NB4 (cell line): ENCODE results near the gene INHBC.
"Not testable (repeated sequence)": the region's sequence is repeated elsewhere in the genome, so short reads cannot be mapped to it uniquely, and the experiment has no call there.

Source experiments
- DNase-seq: peaks from one replicate; pipeline ENCODE4 v3.0.0; 2010; ENCODE audit warnings: low read depth
- H3K4me3 ChIP-seq: one replicate; pipeline ENCODE4 v1.5.1; 2011; ENCODE audit warnings: mild to moderate bottlenecking, low read depth, low read length, moderate library complexity
- MYC ChIP-seq: IDR thresholded peaks from 2 replicates; pipeline ENCODE4 v1.6.1; 2011; ENCODE audit warnings: low read depth, low read length
- POLR2A ChIP-seq: IDR thresholded peaks from 2 replicates; pipeline ENCODE4 v1.6.1; 2011; ENCODE audit warnings: mild to moderate bottlenecking; ENCODE audit not compliant: insufficient read length; ENCODE audit errors: extremely low read depth
- TF ChIP-seq, protein P1 (sequence below): IDR thresholded peaks from one replicate; pipeline ENCODE4 v1.5.1; 2012; ENCODE audit warnings: low read depth, low read length
- TF ChIP-seq, protein P2 (sequence below): IDR thresholded peaks from 2 replicates; pipeline ENCODE4 v1.6.1; 2011; ENCODE audit warnings: low read depth, low read length

INHBC gene

DNA sequence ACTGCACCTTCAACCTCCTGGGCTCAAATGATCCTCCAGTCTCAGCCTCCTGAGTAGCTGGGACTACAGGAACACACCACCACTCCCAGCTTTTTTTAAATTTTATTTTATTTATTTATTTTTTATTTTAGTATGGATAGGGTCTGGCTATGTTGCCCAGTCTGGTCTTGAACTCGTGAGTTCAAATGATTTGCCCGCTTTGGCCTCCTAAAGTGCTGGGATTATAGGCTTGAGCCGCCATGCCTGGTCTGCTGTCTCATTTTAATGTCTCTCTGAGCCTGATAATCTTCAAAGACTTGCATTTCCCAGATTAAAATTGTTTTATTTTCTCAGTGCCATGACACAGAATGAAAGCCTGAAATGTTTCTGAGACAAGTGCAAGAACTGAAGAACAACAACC is 1.2 kb upstream of the INHBC start:
- TF ChIP-seq, protein P1, sequence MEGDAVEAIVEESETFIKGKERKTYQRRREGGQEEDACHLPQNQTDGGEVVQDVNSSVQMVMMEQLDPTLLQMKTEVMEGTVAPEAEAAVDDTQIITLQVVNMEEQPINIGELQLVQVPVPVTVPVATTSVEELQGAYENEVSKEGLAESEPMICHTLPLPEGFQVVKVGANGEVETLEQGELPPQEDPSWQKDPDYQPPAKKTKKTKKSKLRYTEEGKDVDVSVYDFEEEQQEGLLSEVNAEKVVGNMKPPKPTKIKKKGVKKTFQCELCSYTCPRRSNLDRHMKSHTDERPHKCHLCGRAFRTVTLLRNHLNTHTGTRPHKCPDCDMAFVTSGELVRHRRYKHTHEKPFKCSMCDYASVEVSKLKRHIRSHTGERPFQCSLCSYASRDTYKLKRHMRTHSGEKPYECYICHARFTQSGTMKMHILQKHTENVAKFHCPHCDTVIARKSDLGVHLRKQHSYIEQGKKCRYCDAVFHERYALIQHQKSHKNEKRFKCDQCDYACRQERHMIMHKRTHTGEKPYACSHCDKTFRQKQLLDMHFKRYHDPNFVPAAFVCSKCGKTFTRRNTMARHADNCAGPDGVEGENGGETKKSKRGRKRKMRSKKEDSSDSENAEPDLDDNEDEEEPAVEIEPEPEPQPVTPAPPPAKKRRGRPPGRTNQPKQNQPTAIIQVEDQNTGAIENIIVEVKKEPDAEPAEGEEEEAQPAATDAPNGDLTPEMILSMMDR = no peak
- TF ChIP-seq POLR2A (no peak), MYC (no peak)
- DNase-seq = no peak
- H3K4me3 ChIP-seq = no peak overlapping the region

GRCh38 chr12:57435293-57435692 is 709 bp downstream of the INHBC start:
- H3K4me3 ChIP-seq = peak overlapping the region; percentile 70
- DNase-seq = peak; percentile 90
- peak; percentile 24; the same call in 1 of the 2 replicates for TF ChIP-seq MYC
- TF ChIP-seq, protein P2, sequence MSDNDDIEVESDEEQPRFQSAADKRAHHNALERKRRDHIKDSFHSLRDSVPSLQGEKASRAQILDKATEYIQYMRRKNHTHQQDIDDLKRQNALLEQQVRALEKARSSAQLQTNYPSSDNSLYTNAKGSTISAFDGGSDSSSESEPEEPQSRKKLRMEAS = no peak
- TF ChIP-seq, protein P1 = no peak
- TF ChIP-seq POLR2A = peak; percentile 25

- no peak overlapping the region for H3K4me3 ChIP-seq
- no peak for DNase-seq
- no peak for TF ChIP-seq MYC
- TF ChIP-seq, protein P2 = no peak
- TF ChIP-seq, protein P1 = no peak
- TF ChIP-seq POLR2A = no peak
Observed at GRCh38 chr12:57438400-57438799, 3.8 kb downstream of the INHBC start.

DNA sequence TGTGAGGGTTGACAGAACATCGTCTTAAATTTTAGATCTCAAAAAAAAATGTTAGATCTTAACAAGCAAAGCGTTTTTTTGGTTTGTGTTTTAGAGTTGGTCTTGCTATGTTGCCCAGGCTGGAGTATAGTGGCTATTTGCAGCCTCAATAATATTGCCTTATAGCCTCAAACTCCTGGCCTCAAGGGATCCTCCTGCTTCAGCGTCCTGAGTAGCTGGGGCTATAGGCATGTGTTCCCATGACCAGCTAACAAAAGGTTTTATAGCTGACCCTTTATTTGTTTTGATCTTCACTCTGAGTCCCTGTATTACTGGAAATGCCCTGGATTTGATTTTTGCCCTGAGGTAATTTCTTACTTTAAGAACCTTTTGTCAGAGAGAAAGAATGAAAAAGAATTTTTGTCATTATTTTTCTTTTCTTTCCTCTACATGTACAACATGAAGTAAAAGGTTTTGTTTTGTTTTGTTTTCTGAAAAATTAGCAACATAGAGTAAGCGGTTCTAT is 5.2 kb downstream of the INHBC start:
- no peak for DNase-seq
- no peak overlapping the region for H3K4me3 ChIP-seq
- TF ChIP-seq, protein P2 = no peak
- TF ChIP-seq POLR2A (no peak), MYC (no peak)
- TF ChIP-seq, protein P1 = no peak

GRCh38 chr12:57441393-57441792 is 6.8 kb downstream of the INHBC start:
- DNase-seq, H3K4me3 ChIP-seq: not testable (repeated sequence)

- TF ChIP-seq POLR2A (no peak), MYC (no peak)
- TF ChIP-seq, protein P1 = no peak
- TF ChIP-seq, protein P2 = no peak
- no peak overlapping the region for H3K4me3 ChIP-seq
- DNase-seq = no peak
Observed at GRCh38 chr12:57441846-57442427, 7.4 kb downstream of the INHBC start.

- not testable (repeated sequence) for DNase-seq, H3K4me3 ChIP-seq
Observed at GRCh38 chr12:57444337-57444736, 9.8 kb downstream of the INHBC start.
